ENCODE measurements around the gene FUBP1. TPM values are rescaled to one million over a fixed set of nuclear protein-coding genes. Genes with fewer than 3 reads are reported as not detected.

The FUBP1 gene
- total and polyA plus RNA-seq, 2 of the 8 experiments (the other 6 are each of a cell fraction or from before 2014, with no cell fraction given) = 184 to 201 TPM

DNA sequence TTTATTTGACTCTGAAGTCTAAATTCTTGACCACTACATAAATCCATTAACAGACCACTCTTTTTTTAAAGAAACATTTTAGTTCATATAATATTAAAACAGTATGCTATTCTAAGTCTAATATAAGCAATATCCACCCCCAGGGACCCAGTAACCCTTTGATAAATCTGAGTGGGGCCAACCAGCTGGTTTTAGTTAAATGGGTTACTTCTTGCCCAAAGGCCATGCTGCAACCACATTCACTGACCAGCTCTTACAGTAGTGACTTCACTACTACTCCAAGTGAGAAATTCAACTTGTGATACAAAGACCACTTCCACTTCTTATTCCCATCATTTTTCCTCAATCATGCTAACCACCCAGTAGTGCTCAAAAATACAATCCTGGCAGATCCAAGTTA, 20.5 kb downstream of the FUBP1 start:
- Histone ChIP-seq H3K36me3 (ENCODE audit: control insufficient read depth in 2 of 4, insufficient read depth in 4 of 4, low read length in 3 of 4) (peaks cover 42 to 100% (median 89%) of the 10 kb centered on the region in 4 experiments), H3K79me1 (ENCODE audit: low read depth, low read length) (no peaks in the 10 kb centered on the region), H3K23me2 (ENCODE audit: low read depth, low read length) (no peaks in the 10 kb centered on the region), H2AK5ac (ENCODE audit: low read depth, low read length) (no peak overlapping the region), H4K8ac (ENCODE audit: extremely low read depth, insufficient read depth, low read length) (no peak overlapping the region), H3K9ac (replicated peaks in 1 of 4; ENCODE audit: extremely low read depth in 1 of 4, low read depth in 3 of 4, low read length in 3 of 4) (no peak overlapping the region), H4K91ac (replicated peaks; ENCODE audit: insufficient read length, low read length) (no peak overlapping the region), H3K79me2 (ENCODE audit: control insufficient read depth in 1 of 2, insufficient read depth in 2 of 2, low read length in 2 of 2) (peaks cover 0 to 34% of the 10 kb centered on the region in 2 experiments; a peak in 2 of 4 replicates), H2BK20ac (ENCODE audit: low read length) (no peak overlapping the region), H2BK12ac (ENCODE audit: low read depth, low read length) (no peak overlapping the region), H3K4me2 (ENCODE audit: insufficient read depth in 1 of 2, low read depth in 2 of 2, low read length in 2 of 2) (no peak overlapping the region), H3K14ac (ENCODE audit: insufficient read length) (no peak overlapping the region), H4K20me1 (replicated peaks in 1 of 2; ENCODE audit: control insufficient read depth in 1 of 2, insufficient read depth in 2 of 2, low read length in 2 of 2) (peaks cover 10 to 11% of the 10 kb centered on the region in 2 experiments), H2BK5ac (ENCODE audit: low read depth, low read length) (no peak overlapping the region), H3K27ac (ENCODE audit: low read depth, low read length) (no peak overlapping the region), H2BK15ac (ENCODE audit: low read length) (no peak overlapping the region), H3K4me3 (ENCODE audit: extremely low read depth in 1 of 4, insufficient read depth in 2 of 4, low read depth in 3 of 4, low read length in 4 of 4) (no peak overlapping the region), H3K18ac (ENCODE audit: extremely low read depth, low read length) (no peak overlapping the region), H3K4me1 (replicated peaks in 1 of 4; ENCODE audit: control insufficient read depth in 3 of 4, insufficient read depth in 4 of 4, low read length in 3 of 4) (no peaks in the 10 kb centered on the region), H3K9me3 (ENCODE audit: insufficient read depth in 2 of 2, low read depth in 1 of 2, low read length in 1 of 2) (no peaks in the 10 kb centered on the region), H2BK120ac (replicated peaks; ENCODE audit: low read depth, low read length) (no peak overlapping the region), H3K23ac (ENCODE audit: insufficient read length) (no peak overlapping the region), H3K27me3 (replicated peaks in 1 of 4; ENCODE audit: control insufficient read depth in 3 of 4, extremely low read depth in 1 of 4, insufficient read depth in 3 of 4, low read length in 3 of 4) (no peaks in the 10 kb centered on the region), H4K5ac (ENCODE audit: insufficient read length, low read depth, low read length) (no peak overlapping the region), H3K4ac (replicated peaks; ENCODE audit: insufficient read length, low read depth, low read length) (no peak overlapping the region), H2AFZ (ENCODE audit: low read length) (no peak overlapping the region), H3K56ac (replicated peaks; ENCODE audit: insufficient read length, low read depth, low read length) (no peak overlapping the region)
- no peak for FAIRE-seq
- CTCF ChIA-PET (ENCODE audit: partially characterized antibody) = interaction anchor here (1.5 kb wide), 1 partner anchor 9 kb away, joined by 3 read pairs; no protein-coding TSS in a partner anchor
- no peak for DNase-seq (ENCODE audit: low read depth in 1 of 2, low spot score in 2 of 2)
- POLR2A ChIA-PET (ENCODE audit: partially characterized antibody) = interaction anchor here (2.8 to 4.1 kb wide), 2 partner anchors 11 to 20 kb away, joined by 15 to 17 read pairs; partner anchors contain the start of gene FUBP1
- no peak for TF ChIP-seq SP2 (IDR thresholded peaks at IDR 0.05; ENCODE audit: low read length)

All from H1 (cell line).